HG02642 (cell line): Measurements from ENCODE around the gene FRYL.
A peak's percentile ranks its signal among the peaks of the same experiment; 100 is the strongest.

Source experiments
- ATAC-seq: cut with Tn5 transposase; IDR thresholded peaks from one replicate; pipeline ENCODE4 v1.9.1; 2021; ENCODE audit warnings: mild to moderate bottlenecking; ENCODE audit not compliant: unreplicated experiment, poor library complexity

FRYL gene

GRCh38 chr4:48503233-48504025, 276.6 kb downstream of the FRYL start:
- ATAC-seq: no peak

DNA sequence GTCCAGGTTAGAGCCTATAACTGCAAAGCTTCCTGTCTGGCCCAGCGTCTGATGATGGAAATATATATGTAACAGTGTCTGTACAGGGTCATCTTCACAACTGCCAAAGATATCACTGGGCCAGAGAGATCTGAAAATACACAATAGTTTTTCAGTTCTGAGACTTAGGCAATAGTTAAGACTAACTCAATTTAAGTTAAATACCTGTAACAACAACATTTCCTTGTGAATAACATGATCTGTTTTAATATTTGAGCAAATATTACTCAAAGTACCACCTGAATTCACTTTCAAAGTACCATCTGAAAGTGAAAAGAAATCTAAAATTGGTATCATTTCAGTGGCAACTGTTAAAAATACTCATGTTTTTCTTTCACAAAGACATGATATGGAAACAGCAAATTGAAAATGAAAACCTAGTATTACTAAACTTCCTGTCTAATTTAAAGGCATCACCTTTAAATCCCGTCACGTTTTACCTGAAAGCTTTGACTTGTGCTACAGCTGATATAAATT, 280.5 kb downstream of the FRYL start:
- peak; percentile 81 for ATAC-seq

DNA sequence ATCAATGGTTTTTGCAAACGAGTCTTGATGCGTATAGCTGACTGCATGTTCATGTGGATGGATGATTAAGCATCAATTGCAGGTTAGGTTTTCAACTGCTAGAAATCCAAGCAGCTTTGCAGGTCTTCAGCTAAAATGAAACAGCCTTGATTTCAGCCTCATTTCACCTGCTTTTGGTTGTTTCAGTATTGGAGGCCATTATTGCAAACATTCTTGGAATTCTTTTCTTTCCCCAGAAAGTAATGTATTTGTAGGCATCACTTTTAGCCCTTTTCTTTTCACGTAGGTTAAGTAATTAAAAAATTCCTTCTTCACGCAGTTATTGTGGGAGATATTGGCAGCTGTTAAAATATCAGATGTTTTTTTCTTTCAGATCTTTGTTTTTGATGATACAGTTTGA, 281.2 kb downstream of the FRYL start:
- no peak for ATAC-seq

GRCh38 chr4:48495941-48496340, 284.1 kb downstream of the FRYL start:
- ATAC-seq: no peak

DNA sequence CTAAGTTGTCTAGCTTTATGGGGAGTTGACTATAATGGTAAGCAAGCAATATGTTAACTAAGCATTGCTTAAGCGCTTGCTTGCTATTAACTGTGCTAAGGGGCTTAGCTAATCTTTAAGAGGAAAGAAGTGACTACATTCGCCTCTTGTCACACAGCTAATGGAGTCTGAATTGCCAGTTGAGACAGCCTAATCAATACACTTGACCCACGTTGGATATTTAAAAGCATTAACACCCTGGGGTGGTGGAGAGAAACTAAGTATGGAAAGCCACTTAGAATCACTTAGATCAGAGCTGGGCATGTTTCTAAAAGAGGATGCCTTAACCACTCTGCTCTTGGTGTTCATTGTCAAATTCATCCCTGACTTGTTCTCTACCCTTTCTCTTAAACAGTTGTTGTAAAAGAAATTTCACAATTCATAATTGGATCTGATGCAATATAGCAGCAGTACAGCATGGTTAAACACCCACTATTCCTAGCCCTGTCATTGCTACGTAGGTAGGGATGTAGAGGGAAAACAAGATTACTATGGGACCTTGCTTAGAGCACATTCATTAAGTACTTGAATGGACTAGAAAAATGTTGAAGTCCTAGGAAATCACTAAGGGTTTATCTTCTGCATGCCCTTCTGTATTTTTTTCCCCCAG, 286.5 kb downstream of the FRYL start:
- no peak for ATAC-seq

DNA sequence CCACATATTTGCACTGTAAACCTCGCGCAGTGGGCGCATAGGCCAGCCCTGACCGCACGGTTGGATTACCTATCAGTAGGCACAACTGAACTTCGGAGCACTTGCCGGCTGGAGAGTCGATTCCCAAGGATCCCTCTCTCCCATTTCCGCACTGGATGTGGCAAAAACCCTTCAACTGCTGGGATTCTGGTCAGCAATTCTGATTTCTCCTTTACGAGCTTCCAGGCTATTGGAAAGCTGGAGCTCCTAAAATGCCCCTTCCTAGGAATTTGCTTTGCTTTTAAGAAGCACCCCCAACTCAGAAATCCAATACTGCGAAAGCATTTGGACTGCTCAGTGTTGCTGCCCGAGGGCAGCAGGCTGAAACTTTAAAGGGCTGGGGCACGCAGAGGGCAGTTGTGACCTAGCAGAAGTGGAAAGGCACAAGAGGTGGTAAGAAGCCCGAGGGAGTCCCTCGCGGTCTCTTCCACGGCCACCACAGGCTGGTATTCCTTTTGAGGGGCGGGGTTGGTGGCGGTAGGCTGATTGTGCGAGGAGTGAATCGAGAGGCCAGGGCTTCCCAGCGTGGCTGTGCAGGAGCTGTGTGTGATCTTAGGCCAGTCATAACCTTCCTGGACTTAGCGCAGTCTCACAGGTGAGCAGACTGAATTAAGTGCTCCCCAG, 288.4 kb downstream of the FRYL start:
- ATAC-seq: no peak

DNA sequence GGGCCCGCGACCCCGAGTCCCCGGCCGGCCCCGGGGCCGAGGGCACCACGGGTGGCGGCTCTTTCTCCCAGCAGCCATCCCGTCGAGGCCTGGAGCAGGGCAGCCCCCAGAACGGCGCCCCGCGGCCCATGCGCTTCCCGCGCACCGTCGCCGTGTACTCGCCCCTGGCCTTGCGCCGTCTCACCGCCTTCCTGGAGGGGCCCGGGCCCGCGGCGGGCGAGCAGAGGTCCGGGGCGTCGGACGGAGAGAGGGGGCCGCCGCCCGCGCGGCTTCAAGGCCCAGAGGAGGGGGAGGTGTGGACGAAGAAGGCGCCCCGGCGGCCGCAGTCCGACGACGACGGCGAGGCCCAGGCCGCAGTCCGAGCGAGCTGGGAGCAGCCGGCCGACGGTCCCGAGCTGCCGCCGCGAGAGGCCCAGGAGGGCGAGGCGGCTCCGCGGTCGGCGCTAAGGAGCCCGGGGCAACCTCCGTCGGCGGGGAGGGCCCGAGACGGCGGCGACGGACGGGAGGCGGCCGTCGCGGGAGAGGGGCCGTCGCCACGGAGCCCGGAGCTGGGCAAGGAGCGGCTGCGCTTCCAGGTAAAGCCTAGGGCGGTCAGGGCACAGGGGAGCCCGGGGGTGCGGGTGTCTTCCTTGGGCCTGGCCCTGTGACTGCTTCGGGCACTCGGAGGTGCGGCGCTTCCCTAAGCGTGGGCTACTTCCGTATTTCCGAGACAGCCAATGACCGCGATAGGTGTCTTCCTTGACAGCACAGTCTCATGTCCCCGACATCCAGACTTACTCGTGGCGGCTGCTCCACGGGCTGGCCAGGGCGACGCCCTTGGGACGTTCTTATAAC, 289.2 kb downstream of the FRYL start:
- ATAC-seq: no peak

DNA sequence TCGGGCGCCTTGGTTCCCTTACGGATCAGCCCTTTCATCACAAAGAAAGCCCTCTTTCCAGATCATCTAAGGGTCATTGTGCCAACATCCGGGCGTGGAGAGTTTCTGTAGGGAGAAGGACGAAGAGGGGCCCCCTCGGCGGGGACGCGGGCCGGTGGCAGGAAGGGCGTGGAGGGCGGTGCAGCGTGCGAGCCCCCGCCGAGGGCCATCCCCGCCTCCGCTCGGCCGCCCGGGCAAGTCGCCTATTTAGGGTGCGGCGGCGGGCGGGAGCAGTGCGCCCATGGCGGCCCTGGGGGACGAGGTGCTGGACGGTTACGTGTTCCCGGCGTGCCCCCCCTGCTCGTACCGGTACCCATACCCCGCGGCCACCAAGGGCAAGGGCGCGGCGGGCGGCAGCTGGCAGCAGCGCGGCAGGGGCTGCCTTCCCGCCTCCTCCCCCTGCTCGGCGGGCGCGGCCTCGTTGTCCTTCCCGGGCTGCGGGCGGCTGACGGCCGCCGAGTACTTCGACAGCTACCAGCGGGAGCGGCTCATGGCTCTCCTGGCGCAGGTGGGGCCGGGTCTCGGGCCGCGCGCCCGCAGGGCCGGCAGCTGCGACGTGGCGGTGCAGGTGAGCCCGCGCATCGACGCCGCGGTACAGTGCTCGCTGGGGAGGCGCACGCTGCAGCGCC, 289.9 kb downstream of the FRYL start, which contains the start of gene ZAR1:
ZAR1 (plus strand) TSS at position 241 of the 668 bp plus-strand sequence; CDS start at position 281, 40 bp downstream.
- no peak for ATAC-seq

- no peak for ATAC-seq
These were observed 290.4 kb downstream of the FRYL start for GRCh38 chr4:48489683-48490011.

DNA sequence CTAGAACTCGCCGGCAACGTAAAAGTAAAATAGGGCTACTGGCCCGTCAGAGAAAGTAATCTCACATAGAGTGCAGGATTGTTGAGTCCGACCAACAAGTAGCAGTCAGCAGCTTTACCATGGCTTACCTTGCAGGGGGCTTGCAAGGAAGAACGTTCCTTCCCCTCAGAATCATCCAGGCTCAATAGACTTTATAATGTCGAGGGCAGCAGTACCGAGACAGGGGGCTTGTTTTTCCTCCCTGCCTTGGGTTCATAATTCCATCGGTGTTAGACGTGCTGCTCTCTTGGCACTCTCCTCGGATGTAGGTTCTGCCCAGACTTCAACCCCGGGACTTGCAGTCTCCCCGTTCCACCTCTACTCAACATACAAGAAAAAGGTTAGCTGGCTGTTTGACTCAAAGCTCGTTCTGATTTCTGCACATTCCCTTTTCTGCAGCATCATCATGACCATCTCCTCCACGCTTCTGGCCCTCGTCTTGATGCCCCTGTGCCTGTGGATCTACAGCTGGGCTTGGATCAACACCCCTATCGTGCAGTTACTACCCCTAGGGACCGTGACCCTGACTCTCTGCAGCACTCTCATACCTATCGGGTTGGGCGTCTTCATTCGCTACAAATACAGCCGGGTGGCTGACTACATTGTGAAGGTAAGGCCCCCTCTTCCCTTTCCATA, 295.4 kb downstream of the FRYL start:
- no peak for ATAC-seq

- ATAC-seq: no peak
These were observed 296.1 kb downstream of the FRYL start for GRCh38 chr4:48483777-48484493.

DNA sequence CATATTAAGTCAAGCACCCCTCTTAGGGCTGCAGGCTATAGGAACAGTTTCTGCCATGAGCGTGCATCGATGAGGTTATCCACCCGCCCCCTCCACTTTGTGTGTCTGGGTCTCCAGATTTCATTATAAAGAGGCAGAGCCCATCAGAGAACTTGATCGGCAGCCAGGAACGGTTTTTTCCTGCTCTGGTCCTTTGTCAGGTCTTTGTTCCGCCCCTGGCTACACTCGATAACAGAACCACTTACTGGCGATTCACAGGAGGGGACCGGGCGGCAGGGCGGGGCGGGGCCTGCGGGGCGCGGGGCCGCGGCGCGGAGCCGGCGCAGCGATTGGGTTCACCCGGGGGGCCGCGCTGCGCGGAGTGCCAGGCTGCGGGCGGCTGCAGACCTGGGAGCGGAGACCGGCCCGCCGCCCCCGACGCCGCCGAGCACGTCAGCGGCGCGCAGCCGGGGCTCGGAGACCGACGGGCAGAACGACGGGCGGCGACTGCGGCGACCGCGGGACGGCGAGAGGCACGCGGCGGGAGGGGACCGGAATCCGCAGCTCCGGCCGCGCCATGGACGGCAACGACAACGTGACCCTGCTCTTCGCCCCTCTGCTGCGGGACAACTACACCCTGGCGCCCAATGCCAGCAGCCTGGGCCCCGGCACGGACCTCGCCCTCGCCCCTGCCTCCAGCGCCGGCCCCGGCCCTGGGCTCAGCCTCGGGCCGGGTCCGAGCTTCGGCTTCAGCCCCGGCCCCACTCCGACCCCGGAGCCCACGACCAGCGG, 296.9 kb downstream of the FRYL start, which contains the start of gene SLC10A4:
SLC10A4 (plus strand) TSS at position 338 of the 771 bp plus-strand sequence; CDS start at position 557, 219 bp downstream.
- ATAC-seq: no peak

GRCh38 chr4:48481581-48481980, 298.5 kb downstream of the FRYL start:
- ATAC-seq: no peak

- ATAC-seq: no peak
These were observed 301.8 kb downstream of the FRYL start for GRCh38 chr4:48478273-48478672.

GRCh38 chr4:48475770-48476169, 304.3 kb downstream of the FRYL start:
- no peak for ATAC-seq

DNA sequence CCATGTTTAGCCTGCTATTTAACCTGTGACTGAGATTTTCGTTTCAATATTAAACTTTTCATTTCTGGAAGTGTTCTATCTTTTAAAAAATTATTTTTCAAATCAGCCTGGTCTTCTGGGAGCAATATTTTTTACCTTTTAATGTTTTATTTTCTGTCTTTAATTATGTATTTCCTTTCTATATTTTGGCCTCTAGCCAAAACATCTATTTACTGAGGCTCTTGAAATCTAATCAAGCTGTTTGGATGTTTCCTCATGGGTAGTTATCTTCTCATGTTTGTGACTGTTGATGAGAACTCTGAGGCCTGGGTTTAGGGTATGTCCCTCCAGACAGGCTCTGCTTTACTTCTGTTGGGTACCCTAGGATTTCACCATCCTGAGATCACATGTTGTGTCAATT, 307.3 kb downstream of the FRYL start:
- ATAC-seq: no peak

DNA sequence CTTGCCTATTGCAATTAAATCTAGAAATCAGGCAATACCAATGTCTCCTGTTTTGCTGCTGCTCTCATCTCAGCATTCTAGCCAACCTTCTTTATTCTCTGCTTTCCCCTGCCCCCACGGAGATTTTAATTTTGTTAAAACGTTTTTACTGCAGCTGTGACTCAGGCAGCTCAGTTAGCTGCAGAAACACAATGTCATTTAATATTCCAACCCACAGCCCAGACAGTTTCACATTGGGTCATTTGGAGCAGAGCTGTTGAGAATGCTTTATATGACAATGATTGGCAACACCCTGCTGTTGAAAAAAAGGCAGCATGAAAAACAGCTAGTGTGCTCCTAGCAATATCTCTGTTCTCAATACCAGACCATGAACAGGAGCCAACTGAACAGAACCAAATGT, 309.5 kb downstream of the FRYL start:
- no peak for ATAC-seq

DNA sequence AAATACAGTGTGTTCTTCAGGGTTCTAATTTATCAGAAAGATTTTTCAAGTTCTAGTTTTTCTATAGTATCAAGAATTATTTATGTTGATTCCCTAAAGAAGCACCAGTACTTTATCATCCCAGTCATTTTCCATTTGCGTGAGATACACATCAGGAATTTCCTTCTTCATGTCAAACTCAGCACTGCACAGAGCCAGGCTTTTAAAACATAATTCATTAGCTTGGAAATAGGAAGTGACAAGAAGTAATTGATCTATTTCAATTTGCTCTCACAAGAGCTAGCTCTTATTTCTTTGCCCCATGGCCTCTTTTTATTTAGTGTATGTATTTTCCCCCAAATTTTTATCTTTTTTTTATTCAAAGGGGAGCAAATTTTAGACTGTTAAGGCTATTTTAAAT, 309.9 kb downstream of the FRYL start:
- ATAC-seq: no peak
